Keratinocyte (primary cell): ENCODE results near the gene SLC39A8.

Experiments
- CTCF ChIP-seq, 3 experiments: IDR thresholded peaks in 1 of 3; conservative IDR thresholded peaks in 1 of 3; optimal IDR thresholded peaks in 1 of 3; 2 replicates in 2 of 3; 3 replicates in 1 of 3; pipeline versions ENCODE3 to v1.5.1; 2011; ENCODE audit warnings: low read length in 3 of 3, mild to moderate bottlenecking in 3 of 3, moderate library complexity in 2 of 3, control low read depth in 1 of 3, inconsistent platforms in 1 of 3; ENCODE audit not compliant: insufficient read depth in 2 of 3; ENCODE audit errors: extremely low read depth in 1 of 3
- EZH2 ChIP-seq: IDR thresholded peaks from one replicate; pipeline ENCODE4 v1.6.1; 2012; ENCODE audit warnings: inconsistent platforms, mild to moderate bottlenecking, low read length, moderate library complexity

DNA sequence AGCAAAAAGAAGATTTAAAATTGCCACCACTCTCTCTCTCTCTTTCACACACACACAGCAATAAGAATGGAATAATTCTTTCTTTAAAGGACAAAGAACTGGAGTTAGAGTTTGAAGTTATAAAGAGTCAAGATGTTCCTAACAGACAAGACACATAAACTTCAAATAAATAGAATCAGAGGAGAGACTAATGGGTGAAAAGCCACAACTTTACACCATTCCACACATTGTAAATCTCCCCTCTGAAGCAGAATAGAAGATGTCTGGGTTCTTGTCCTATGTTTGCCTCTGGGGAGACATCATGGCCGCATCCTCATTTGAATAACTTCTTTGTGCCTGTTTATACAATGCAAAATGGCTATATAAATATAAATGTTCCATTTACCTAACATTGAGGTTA lies 39.6 kb downstream of the SLC39A8 start:
- TF ChIP-seq CTCF (optimal IDR thresholded peaks at IDR 0.05 in 1 of 3, IDR thresholded peaks at IDR 0.05 in 1 of 3, conservative IDR thresholded peaks at IDR 0.05 in 1 of 3; ENCODE audit: extremely low read depth in 1 of 3, insufficient read depth in 2 of 3, low read length in 3 of 3) (no peak), EZH2 (no peak)
